SK-N-SH treated with all-trans-retinoic acid at 6 μM for 48 hours (cell line): ENCODE data around the gene RGS10.

Experiments used
- ATAC-seq: fragments of 200-7000 bp; cut with Tn5 transposase; 3 replicates; pipeline ENCODE4 v1.9.1; 2020; ENCODE audit warnings: mild to moderate bottlenecking, moderate library complexity
- ARNTL ChIP-seq: fragments of 450-650 bp; formaldehyde crosslinking; IDR thresholded peaks from 2 replicates; pipeline ENCODE4 v1.5.0; 2020; ENCODE audit warnings: low read depth, mild to moderate bottlenecking, moderate library complexity, borderline replicate concordance
- BACH2 ChIP-seq: fragments of 250-450 bp; sonication (Bioruptor Pico); IDR thresholded peaks from 2 replicates; pipeline ENCODE4 v1.9.0; 2021; ENCODE audit warnings: mild to moderate bottlenecking, borderline replicate concordance
- CSDC2 ChIP-seq: fragments of 250-450 bp; sonication (Bioruptor Pico); IDR thresholded peaks from 2 replicates; pipeline ENCODE4 v1.5.0; 2020; ENCODE audit warnings: mild to moderate bottlenecking, moderate library complexity
- ESRRG ChIP-seq: fragments of 250-450 bp; sonication (Bioruptor Pico); IDR thresholded peaks from 2 replicates; pipeline ENCODE4 v1.6.1; 2021; ENCODE audit warnings: mild to moderate bottlenecking
- GLIS3 ChIP-seq: fragments of 250-450 bp; sonication (Bioruptor Pico); IDR thresholded peaks from 2 replicates; pipeline ENCODE4 v1.5.0; 2020; ENCODE audit warnings: mild to moderate bottlenecking, moderate library complexity
- OSR1 ChIP-seq: fragments of 250-450 bp; sonication (Bioruptor Pico); IDR thresholded peaks from 2 replicates; pipeline ENCODE4 v1.8.0; 2022; ENCODE audit warnings: moderate library complexity, mild to moderate bottlenecking, inconsistent platforms
- PPARA ChIP-seq: fragments of 250-450 bp; sonication (Bioruptor Pico); IDR thresholded peaks from 2 replicates; pipeline ENCODE4 v1.5.0; 2020; ENCODE audit warnings: mild to moderate bottlenecking, borderline replicate concordance
- SNAI2 ChIP-seq: fragments of 250-450 bp; sonication (Bioruptor Pico); IDR thresholded peaks from 2 replicates; pipeline ENCODE4 v1.5.0; 2020; ENCODE audit warnings: mild to moderate bottlenecking, moderate library complexity
- TCF4 ChIP-seq: fragments of 250-450 bp; sonication (Bioruptor Pico); IDR thresholded peaks from 2 replicates; pipeline ENCODE4 v1.8.0; 2021; ENCODE audit warnings: mild to moderate bottlenecking, moderate library complexity, borderline replicate concordance
- TOX ChIP-seq: fragments of 250-450 bp; sonication (Bioruptor Pico); IDR thresholded peaks from 2 replicates; pipeline ENCODE4 v1.8.0; 2021; ENCODE audit warnings: mild to moderate bottlenecking, moderate library complexity, borderline replicate concordance
- ZC3H10 ChIP-seq: fragments of 250-450 bp; sonication (Bioruptor Pico); IDR thresholded peaks from 2 replicates; pipeline ENCODE4 v1.5.1; 2021; ENCODE audit warnings: mild to moderate bottlenecking, moderate library complexity
- ZFP3 ChIP-seq: fragments of 250-450 bp; sonication (Bioruptor Pico); IDR thresholded peaks from 2 replicates; pipeline ENCODE4 v1.5.0; 2020; ENCODE audit warnings: mild to moderate bottlenecking, moderate library complexity
- ZFP30 ChIP-seq: fragments of 450-650 bp; formaldehyde crosslinking; IDR thresholded peaks from 2 replicates; pipeline ENCODE4 v1.5.0; 2022; ENCODE audit warnings: mild to moderate bottlenecking, moderate library complexity
- ZNF565 ChIP-seq: fragments of 450-650 bp; formaldehyde crosslinking; conservative IDR thresholded peaks from 2 replicates; pipeline ENCODE4 v1.5.0; 2020; ENCODE audit warnings: low read depth, mild to moderate bottlenecking, moderate library complexity
- ZNF70 ChIP-seq: fragments of 450-650 bp; formaldehyde crosslinking; IDR thresholded peaks from 2 replicates; pipeline ENCODE4 v1.5.0; 2020; ENCODE audit warnings: mild to moderate bottlenecking, moderate library complexity
- ZNF8 ChIP-seq: fragments of 450-650 bp; formaldehyde crosslinking; IDR thresholded peaks from 2 replicates; pipeline ENCODE4 v1.5.0; 2020; ENCODE audit warnings: mild to moderate bottlenecking, moderate library complexity
- TF ChIP-seq, protein P1 (sequence below): fragments of 250-450 bp; sonication (Bioruptor Pico); IDR thresholded peaks from 2 replicates; pipeline ENCODE4 v1.8.0; 2020; ENCODE audit warnings: mild to moderate bottlenecking, moderate library complexity, borderline replicate concordance
- TF ChIP-seq, protein P2 (sequence below): fragments of 250-450 bp; sonication (Bioruptor Pico); IDR thresholded peaks from 2 replicates; pipeline ENCODE4 v1.8.0; 2021; ENCODE audit warnings: low read depth, mild to moderate bottlenecking, moderate library complexity, borderline replicate concordance
- TF ChIP-seq, protein P3 (sequence below): fragments of 250-450 bp; sonication (Bioruptor Pico); IDR thresholded peaks from 2 replicates; pipeline ENCODE4 v1.5.0; 2020; ENCODE audit warnings: mild to moderate bottlenecking, moderate library complexity

Gene RGS10

DNA sequence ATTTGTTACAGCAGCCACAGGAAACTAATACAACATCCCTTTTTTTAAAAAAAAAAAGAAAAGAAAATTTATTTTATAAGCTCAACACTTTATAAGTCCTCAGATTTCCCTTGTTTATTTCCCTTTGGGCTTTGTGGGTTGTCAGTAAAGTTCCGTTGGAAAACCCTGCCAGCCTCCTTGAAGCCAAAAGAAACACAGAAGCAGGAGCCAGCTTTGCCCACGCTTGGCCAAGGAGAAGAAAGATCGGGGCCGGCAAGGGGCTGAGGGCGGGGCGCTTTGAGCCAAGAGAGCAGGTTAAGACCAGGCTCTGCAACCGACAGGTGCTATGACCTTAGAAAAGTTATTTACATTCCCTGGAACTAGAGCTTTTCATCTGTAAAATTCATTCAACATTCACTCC lies 72.7 kb downstream of the RGS10 start:
- no peak for ATAC-seq
- TF ChIP-seq PPARA (CRISPR knock-in tag) (no peak), TOX (no peak), SNAI2 (CRISPR knock-in tag) (no peak), ESRRG (CRISPR knock-in tag) (no peak), ZC3H10 (no peak), BACH2 (CRISPR knock-in tag) (no peak), ZNF565 (no peak), OSR1 (CRISPR knock-in tag) (no peak), ZFP3 (no peak)
- TF ChIP-seq, protein P1, sequence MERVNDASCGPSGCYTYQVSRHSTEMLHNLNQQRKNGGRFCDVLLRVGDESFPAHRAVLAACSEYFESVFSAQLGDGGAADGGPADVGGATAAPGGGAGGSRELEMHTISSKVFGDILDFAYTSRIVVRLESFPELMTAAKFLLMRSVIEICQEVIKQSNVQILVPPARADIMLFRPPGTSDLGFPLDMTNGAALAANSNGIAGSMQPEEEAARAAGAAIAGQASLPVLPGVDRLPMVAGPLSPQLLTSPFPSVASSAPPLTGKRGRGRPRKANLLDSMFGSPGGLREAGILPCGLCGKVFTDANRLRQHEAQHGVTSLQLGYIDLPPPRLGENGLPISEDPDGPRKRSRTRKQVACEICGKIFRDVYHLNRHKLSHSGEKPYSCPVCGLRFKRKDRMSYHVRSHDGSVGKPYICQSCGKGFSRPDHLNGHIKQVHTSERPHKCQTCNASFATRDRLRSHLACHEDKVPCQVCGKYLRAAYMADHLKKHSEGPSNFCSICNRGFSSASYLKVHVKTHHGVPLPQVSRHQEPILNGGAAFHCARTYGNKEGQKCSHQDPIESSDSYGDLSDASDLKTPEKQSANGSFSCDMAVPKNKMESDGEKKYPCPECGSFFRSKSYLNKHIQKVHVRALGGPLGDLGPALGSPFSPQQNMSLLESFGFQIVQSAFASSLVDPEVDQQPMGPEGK = no peak
- TF ChIP-seq, protein P2, sequence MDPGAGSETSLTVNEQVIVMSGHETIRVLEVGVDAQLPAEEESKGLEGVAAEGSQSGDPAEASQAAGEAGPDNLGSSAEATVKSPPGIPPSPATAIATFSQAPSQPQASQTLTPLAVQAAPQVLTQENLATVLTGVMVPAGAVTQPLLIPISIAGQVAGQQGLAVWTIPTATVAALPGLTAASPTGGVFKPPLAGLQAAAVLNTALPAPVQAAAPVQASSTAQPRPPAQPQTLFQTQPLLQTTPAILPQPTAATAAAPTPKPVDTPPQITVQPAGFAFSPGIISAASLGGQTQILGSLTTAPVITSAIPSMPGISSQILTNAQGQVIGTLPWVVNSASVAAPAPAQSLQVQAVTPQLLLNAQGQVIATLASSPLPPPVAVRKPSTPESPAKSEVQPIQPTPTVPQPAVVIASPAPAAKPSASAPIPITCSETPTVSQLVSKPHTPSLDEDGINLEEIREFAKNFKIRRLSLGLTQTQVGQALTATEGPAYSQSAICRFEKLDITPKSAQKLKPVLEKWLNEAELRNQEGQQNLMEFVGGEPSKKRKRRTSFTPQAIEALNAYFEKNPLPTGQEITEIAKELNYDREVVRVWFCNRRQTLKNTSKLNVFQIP = no peak
- TF ChIP-seq, protein P3, sequence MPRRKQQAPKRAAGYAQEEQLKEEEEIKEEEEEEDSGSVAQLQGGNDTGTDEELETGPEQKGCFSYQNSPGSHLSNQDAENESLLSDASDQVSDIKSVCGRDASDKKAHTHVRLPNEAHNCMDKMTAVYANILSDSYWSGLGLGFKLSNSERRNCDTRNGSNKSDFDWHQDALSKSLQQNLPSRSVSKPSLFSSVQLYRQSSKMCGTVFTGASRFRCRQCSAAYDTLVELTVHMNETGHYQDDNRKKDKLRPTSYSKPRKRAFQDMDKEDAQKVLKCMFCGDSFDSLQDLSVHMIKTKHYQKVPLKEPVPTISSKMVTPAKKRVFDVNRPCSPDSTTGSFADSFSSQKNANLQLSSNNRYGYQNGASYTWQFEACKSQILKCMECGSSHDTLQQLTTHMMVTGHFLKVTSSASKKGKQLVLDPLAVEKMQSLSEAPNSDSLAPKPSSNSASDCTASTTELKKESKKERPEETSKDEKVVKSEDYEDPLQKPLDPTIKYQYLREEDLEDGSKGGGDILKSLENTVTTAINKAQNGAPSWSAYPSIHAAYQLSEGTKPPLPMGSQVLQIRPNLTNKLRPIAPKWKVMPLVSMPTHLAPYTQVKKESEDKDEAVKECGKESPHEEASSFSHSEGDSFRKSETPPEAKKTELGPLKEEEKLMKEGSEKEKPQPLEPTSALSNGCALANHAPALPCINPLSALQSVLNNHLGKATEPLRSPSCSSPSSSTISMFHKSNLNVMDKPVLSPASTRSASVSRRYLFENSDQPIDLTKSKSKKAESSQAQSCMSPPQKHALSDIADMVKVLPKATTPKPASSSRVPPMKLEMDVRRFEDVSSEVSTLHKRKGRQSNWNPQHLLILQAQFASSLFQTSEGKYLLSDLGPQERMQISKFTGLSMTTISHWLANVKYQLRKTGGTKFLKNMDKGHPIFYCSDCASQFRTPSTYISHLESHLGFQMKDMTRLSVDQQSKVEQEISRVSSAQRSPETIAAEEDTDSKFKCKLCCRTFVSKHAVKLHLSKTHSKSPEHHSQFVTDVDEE (CRISPR knock-in tag) = no peak

DNA sequence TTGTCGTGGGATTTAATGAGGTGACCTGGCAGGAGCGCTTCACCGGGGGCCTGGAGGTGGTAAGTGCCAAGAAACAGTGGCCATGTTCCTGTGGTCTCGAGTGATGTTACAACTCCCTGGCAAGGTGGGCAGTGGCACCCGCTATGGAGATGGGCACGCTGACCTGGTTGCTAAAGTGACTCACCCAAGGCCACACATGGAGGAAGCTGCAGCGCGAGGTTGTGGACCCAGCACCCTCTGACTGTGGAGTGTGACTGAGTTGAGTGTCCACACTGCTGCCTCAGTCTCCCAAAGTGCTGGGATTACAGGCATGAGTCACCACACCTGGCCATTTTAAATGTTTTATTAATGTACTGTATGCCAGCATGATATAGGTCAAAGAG lies 73.2 kb downstream of the RGS10 start:
- TF ChIP-seq ARNTL (CRISPR knock-in tag) (no peak), CSDC2 (CRISPR knock-in tag) (no peak), ZNF565 (no peak)
- TF ChIP-seq, protein P1 = no peak
- no peak for ATAC-seq

DNA sequence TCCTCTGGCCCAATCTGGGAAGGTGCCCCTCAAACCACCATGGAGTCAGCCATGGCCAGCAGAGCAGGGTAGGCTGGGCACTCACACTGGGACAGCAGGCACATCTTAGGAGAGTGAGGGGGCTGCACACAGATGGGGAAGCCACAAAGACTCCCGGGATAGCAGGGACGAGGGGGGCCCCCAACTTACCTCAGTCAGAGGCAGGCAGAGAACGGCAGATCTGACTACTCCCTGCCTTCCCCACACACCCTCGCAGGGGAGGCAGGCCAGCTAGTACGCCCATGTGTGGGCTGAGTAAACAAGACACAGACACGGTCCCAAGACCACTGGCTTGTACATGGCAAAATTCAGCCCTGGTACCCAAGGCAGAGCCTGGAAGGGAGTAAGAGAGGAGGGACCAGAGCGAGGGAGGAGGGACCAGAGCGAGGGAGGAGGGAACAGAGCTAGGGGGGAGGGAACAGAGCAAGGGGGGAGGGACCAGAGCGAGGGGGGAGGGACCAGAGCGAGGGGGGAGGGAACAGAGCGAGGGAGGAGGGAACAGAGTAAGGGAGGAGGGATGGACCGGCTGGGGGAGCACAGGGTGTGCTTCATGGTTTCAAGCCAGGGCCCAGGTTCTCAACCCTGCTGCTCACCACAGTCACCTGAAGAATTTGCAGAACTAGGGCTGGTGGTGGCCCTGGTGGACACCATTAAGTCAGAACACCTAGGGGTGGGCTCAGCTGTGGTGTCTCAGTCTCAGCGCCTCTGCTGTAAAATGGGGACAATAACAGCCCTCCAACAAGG lies 73.8 kb downstream of the RGS10 start:
- TF ChIP-seq, protein P1 = no peak
- TF ChIP-seq PPARA (CRISPR knock-in tag) = no peak
- no peak for TF ChIP-seq ARNTL (CRISPR knock-in tag)
- TF ChIP-seq ZNF8 (CRISPR knock-in tag) = no peak
- no peak for TF ChIP-seq ZC3H10
- no peak for TF ChIP-seq ZFP3
- no peak for TF ChIP-seq TCF4 (CRISPR knock-in tag)
- no peak for TF ChIP-seq ZNF70
- no peak for TF ChIP-seq ZFP30 (CRISPR knock-in tag)
- no peak for TF ChIP-seq GLIS3
- TF ChIP-seq, protein P2 = no peak
- ATAC-seq = no peak
